H1 (cell line): ENCODE measurements around the gene PHEX. TPM values are rescaled to one million over a fixed set of nuclear protein-coding genes. Genes with fewer than 3 reads are reported as not detected.

ENCODE experiments used
- CTCF ChIA-PET: fragments of 300-600 bp; sonication (Branson Sonifier 250); formaldehyde crosslinking; loops from one replicate; lab custom pipeline; 2021; ENCODE audit not compliant: partially characterized antibody; lab: Charles Lee
- POLR2A ChIA-PET: fragments of 300-600 bp; sonication (Branson Sonifier 250); formaldehyde crosslinking; loops from one replicate; lab custom pipeline; 2021; ENCODE audit warnings: inconsistent platforms; ENCODE audit not compliant: partially characterized antibody; lab: Charles Lee
- DNase-seq, 2 experiments: peaks; one replicate each; pipeline versions ENCODE4 v3.0.0 to v3.0.0-alpha.2; 2010 to 2022; ENCODE audit warnings: low spot score in 2 of 2, low read depth in 1 of 2, mixed read lengths in 1 of 2
- FAIRE-seq: peaks from 2 replicates; lab custom pipeline; 2011; peaks lifted over from hg19 to GRCh38; lab: Jason Lieb, UNC
- H2AFZ ChIP-seq: 2 replicates; pipeline ENCODE4 v1.8.1; 2012; ENCODE audit warnings: low read length, inconsistent platforms
- H2AK5ac ChIP-seq: 2 replicates; pipeline ENCODE4 v1.6.1; 2013; ENCODE audit warnings: low read depth, low read length
- H2BK120ac ChIP-seq: replicated peaks from 2 replicates; pipeline ENCODE3; 2013; ENCODE audit warnings: low read depth, low read length, inconsistent platforms
- H2BK12ac ChIP-seq: 2 replicates; pipeline ENCODE4 v1.6.1; 2013; ENCODE audit warnings: low read depth, low read length
- H2BK15ac ChIP-seq: 2 replicates; pipeline ENCODE4 v1.6.1; 2013; ENCODE audit warnings: low read length
- H2BK20ac ChIP-seq: 2 replicates; pipeline ENCODE4 v1.6.1; 2013; ENCODE audit warnings: low read length
- H2BK5ac ChIP-seq: 2 replicates; pipeline ENCODE4 v1.6.1; 2013; ENCODE audit warnings: low read depth, low read length
- H3K14ac ChIP-seq: 2 replicates; pipeline ENCODE4 v1.6.1; 2013; ENCODE audit warnings: inconsistent platforms; ENCODE audit not compliant: insufficient read length
- H3K18ac ChIP-seq: 2 replicates; pipeline ENCODE4 v1.6.1; 2013; ENCODE audit warnings: low read length; ENCODE audit errors: extremely low read depth
- H3K23ac ChIP-seq: 2 replicates; pipeline ENCODE4 v1.6.1; 2013; ENCODE audit warnings: inconsistent platforms; ENCODE audit not compliant: insufficient read length
- H3K23me2 ChIP-seq: 2 replicates; pipeline ENCODE4 v1.6.1; 2013; ENCODE audit warnings: low read depth, low read length
- H3K27ac ChIP-seq: 2 replicates; pipeline ENCODE4 v1.6.1; 2011; ENCODE audit warnings: low read depth, low read length, inconsistent platforms
- H3K27me3 ChIP-seq, 4 experiments: replicated peaks in 1 of 4; 1 replicate in 1 of 4; 2 replicates in 3 of 4; pipeline versions ENCODE4 v1.6.1 to v1.8.1; 2011 to 2013; ENCODE audit warnings: low read length in 3 of 4, mild to moderate bottlenecking in 3 of 4, inconsistent platforms in 2 of 4, mixed read lengths in 2 of 4, moderate library complexity in 1 of 4; ENCODE audit not compliant: control insufficient read depth in 3 of 4, insufficient read depth in 3 of 4; ENCODE audit errors: extremely low read depth in 1 of 4
- H3K36me3 ChIP-seq, 4 experiments: 2 replicates each; pipeline versions ENCODE4 v1.6.1 to v1.8.1; 2011 to 2013; ENCODE audit warnings: mild to moderate bottlenecking in 4 of 4, low read length in 3 of 4, moderate library complexity in 2 of 4, control low read depth in 1 of 4, inconsistent platforms in 1 of 4; ENCODE audit not compliant: insufficient read depth in 4 of 4, control insufficient read depth in 2 of 4
- H3K4ac ChIP-seq: replicated peaks from 2 replicates; pipeline ENCODE3; 2013; ENCODE audit warnings: low read length, low read depth, mixed read lengths, inconsistent platforms; ENCODE audit not compliant: insufficient read length
- H3K4me1 ChIP-seq, 4 experiments: replicated peaks in 1 of 4; 1 replicate in 1 of 4; 2 replicates in 3 of 4; pipeline versions ENCODE4 v1.6.1 to v1.8.1; 2011 to 2013; ENCODE audit warnings: low read length in 3 of 4, inconsistent platforms in 2 of 4, mixed read lengths in 1 of 4; ENCODE audit not compliant: insufficient read depth in 4 of 4, control insufficient read depth in 3 of 4
- H3K4me2 ChIP-seq, 2 experiments: 2 replicates each; pipeline versions ENCODE4 v1.6.1 to v1.8.1; 2011 to 2013; ENCODE audit warnings: low read depth in 2 of 2, low read length in 2 of 2, control low read depth in 1 of 2, inconsistent platforms in 1 of 2, mild to moderate bottlenecking in 1 of 2; ENCODE audit not compliant: insufficient read depth in 1 of 2
- H3K4me3 ChIP-seq, 4 experiments: fragments of 200-600, 300-600 bp in 1 of 4; sonication (generic), shearing (Covaris generic), sonication (Bioruptor Twin) in 1 of 4; 2 replicates each; pipeline versions ENCODE4 v1.5.1 to v1.8.1; 2011 to 2016; ENCODE audit warnings: low read length in 4 of 4, low read depth in 3 of 4, control low read depth in 2 of 4, inconsistent platforms in 2 of 4, mild to moderate bottlenecking in 2 of 4, mixed read lengths in 1 of 4, moderate library complexity in 1 of 4; ENCODE audit not compliant: insufficient read depth in 2 of 4; ENCODE audit errors: extremely low read depth in 1 of 4
- H3K56ac ChIP-seq: replicated peaks from 2 replicates; pipeline ENCODE3; 2013; ENCODE audit warnings: low read depth, mild to moderate bottlenecking, mixed read lengths, low read length, inconsistent platforms; ENCODE audit not compliant: insufficient read length
- H3K79me1 ChIP-seq: 2 replicates; pipeline ENCODE4 v1.6.1; 2013; ENCODE audit warnings: low read depth, low read length, control low read depth
- H3K79me2 ChIP-seq, 2 experiments: 2 replicates each; pipeline versions ENCODE4 v1.6.1 to v1.8.1; 2012 to 2013; ENCODE audit warnings: low read length in 2 of 2, mild to moderate bottlenecking in 2 of 2, inconsistent platforms in 1 of 2; ENCODE audit not compliant: insufficient read depth in 2 of 2, control insufficient read depth in 1 of 2
- H3K9ac ChIP-seq, 4 experiments: replicated peaks in 1 of 4; 1 replicate in 1 of 4; 2 replicates in 3 of 4; pipeline versions ENCODE4 v1.6.1 to v1.8.1; 2011 to 2013; ENCODE audit warnings: low read depth in 3 of 4, low read length in 3 of 4, control low read depth in 2 of 4, mild to moderate bottlenecking in 2 of 4, moderate library complexity in 2 of 4, inconsistent platforms in 1 of 4; ENCODE audit errors: extremely low read depth in 1 of 4
- H3K9me3 ChIP-seq, 2 experiments: 2 replicates each; pipeline versions ENCODE4 v1.6.1 to v1.8.1; 2012 to 2013; ENCODE audit warnings: mild to moderate bottlenecking in 2 of 2, moderate library complexity in 2 of 2, control low read depth in 1 of 2, inconsistent platforms in 1 of 2, low read depth in 1 of 2, low read length in 1 of 2, mixed read lengths in 1 of 2; ENCODE audit not compliant: insufficient read depth in 2 of 2
- H4K20me1 ChIP-seq, 2 experiments: replicated peaks in 1 of 2; 2 replicates each; pipeline versions ENCODE3 to v1.8.1; 2011 to 2013; ENCODE audit warnings: inconsistent platforms in 2 of 2, low read length in 2 of 2, mild to moderate bottlenecking in 1 of 2; ENCODE audit not compliant: insufficient read depth in 2 of 2, control insufficient read depth in 1 of 2
- H4K5ac ChIP-seq: 2 replicates; pipeline ENCODE4 v1.6.1; 2013; ENCODE audit warnings: low read length, low read depth, mixed read lengths, inconsistent platforms; ENCODE audit not compliant: insufficient read length
- H4K8ac ChIP-seq: 2 replicates; pipeline ENCODE4 v1.8.0; 2013; ENCODE audit warnings: mild to moderate bottlenecking, moderate library complexity, low read length, inconsistent platforms; ENCODE audit not compliant: insufficient read depth; ENCODE audit errors: extremely low read depth
- H4K91ac ChIP-seq: replicated peaks from 2 replicates; pipeline ENCODE3; 2013; ENCODE audit warnings: low read length, mixed read lengths, inconsistent platforms; ENCODE audit not compliant: insufficient read length
- ASH2L ChIP-seq: fragments of 200-600, 300-600 bp; sonication (generic); IDR thresholded peaks from one replicate; pipeline ENCODE4 v1.7.1; 2017; ENCODE audit warnings: low read length
- BACH1 ChIP-seq: IDR thresholded peaks from 2 replicates; pipeline ENCODE4 v1.6.1; 2012; ENCODE audit warnings: low read length, improper control_type of control experiment
- CBX5 ChIP-seq: fragments of 300-800, 300-1000 bp; sonication (generic); IDR thresholded peaks from 2 replicates; pipeline ENCODE4 v1.7.1; 2016; ENCODE audit warnings: antibody characterized with exemption, low read length, low read depth
- CEBPB ChIP-seq: IDR thresholded peaks from 2 replicates; pipeline ENCODE4 v1.6.1; 2012; ENCODE audit warnings: low read depth, low read length
- CHD2 ChIP-seq: IDR thresholded peaks from 2 replicates; pipeline ENCODE4 v1.6.1; 2012; ENCODE audit warnings: low read length, improper control_type of control experiment
- EGR1 ChIP-seq: IDR thresholded peaks from 2 replicates; pipeline ENCODE4 v1.6.1; 2011; ENCODE audit warnings: low read depth, low read length, borderline replicate concordance
- EZH2 ChIP-seq: fragments of 200-600 bp; sonication (generic); IDR thresholded peaks from 2 replicates; pipeline ENCODE4 v1.7.1; 2012; ENCODE audit warnings: low read depth, mild to moderate bottlenecking, moderate library complexity, low read length, inconsistent platforms; ENCODE audit not compliant: severe bottlenecking
- GABPA ChIP-seq: IDR thresholded peaks from 2 replicates; pipeline ENCODE4 v1.6.1; 2011; ENCODE audit warnings: mild to moderate bottlenecking, low read length, moderate library complexity, borderline replicate concordance; ENCODE audit not compliant: insufficient read depth
- HDAC6 ChIP-seq: IDR thresholded peaks from one replicate; pipeline ENCODE4 v1.7.1; 2012; ENCODE audit warnings: low read depth, mild to moderate bottlenecking, inconsistent platforms, low read length, moderate library complexity
- MAFK ChIP-seq: IDR thresholded peaks from 2 replicates; pipeline ENCODE4 v1.6.1; 2012; ENCODE audit warnings: low read depth, mild to moderate bottlenecking, improper control_type of control experiment, low read length
- NRF1 ChIP-seq: IDR thresholded peaks from 2 replicates; pipeline ENCODE4 v1.6.1; 2011; ENCODE audit warnings: mild to moderate bottlenecking, low read depth, low read length, improper control_type of control experiment
- RAD21 ChIP-seq, 2 experiments: IDR thresholded peaks in 1 of 2; conservative IDR thresholded peaks in 1 of 2; 2 replicates each; pipeline ENCODE4 v1.6.1; 2011; ENCODE audit warnings: low read depth in 2 of 2, low read length in 2 of 2, improper control_type of control experiment in 1 of 2, inconsistent platforms in 1 of 2, mild to moderate bottlenecking in 1 of 2, moderate library complexity in 1 of 2
- RBBP5 ChIP-seq: IDR thresholded peaks from 2 replicates; pipeline ENCODE4 v1.7.1; 2012; ENCODE audit warnings: low read depth, mild to moderate bottlenecking, inconsistent platforms, low read length, moderate library complexity, borderline replicate concordance
- SIX5 ChIP-seq: IDR thresholded peaks from 2 replicates; pipeline ENCODE4 v1.6.1; 2011; ENCODE audit warnings: mild to moderate bottlenecking, low read depth, low read length
- SP1 ChIP-seq: IDR thresholded peaks from 2 replicates; pipeline ENCODE4 v1.6.1; 2011; ENCODE audit warnings: low read depth, low read length
- SP2 ChIP-seq: IDR thresholded peaks from 2 replicates; pipeline ENCODE4 v1.6.1; 2012; ENCODE audit warnings: mild to moderate bottlenecking, low read length, inconsistent platforms
- WGBS, 2 experiments: shearing (Covaris generic) in 1 of 2; methylation state at CpG; one replicate each; pipeline versions ENCODE4 v1.1.6 to v1.1.7; 2013 to 2015; ENCODE audit warnings: low lambda C conversion rate in 2 of 2, mixed read lengths in 2 of 2, inconsistent platforms in 1 of 2, low coverage in 1 of 2, missing lambda C conversion rate in 1 of 2; ENCODE audit not compliant: insufficient replicate concordance in 2 of 2, insufficient coverage in 1 of 2, insufficient read length in 1 of 2; ENCODE audit errors: extremely low coverage in 1 of 2, missing lambda C conversion rate in 1 of 2; 5-methylcytosine and 5-hydroxymethylcytosine counted together
- polyA plus RNA-seq, 7 experiments: library from polyadenylated mRNA; depleted of rRNA in 3 of 7; stranded (reverse) in 5 of 7; unstranded in 2 of 7; fragments of >200 nt in 5 of 7; fragments of 200-250 nt in 2 of 7; gene quantifications; 1 replicate in 5 of 7; 2 replicates in 1 of 7; 4 replicates in 1 of 7; pipeline versions ENCODE4 v1.2.1 to v1.2.3, GENCODE V29; 2011 to 2013; ENCODE audit warnings: missing spikeins in 2 of 7, mixed read lengths in 2 of 7
- total RNA-seq: library from RNA; stranded (reverse); fragmentation: NEBNext Ultra II Directional; extraction: Animal tissue kit (Norgen Biotek cat#: 25700); gene quantifications from 2 replicates; pipeline ENCODE4 v1.2.1, GENCODE V29; 2021

PHEX gene
- total and polyA plus RNA-seq, 2 of the 8 experiments (the other 6 are each of a cell fraction or from before 2014, with no cell fraction given), result 0.03 to 0.11 TPM

- CTCF ChIA-PET, result interaction anchor here (0.6 kb wide), 1 partner anchor 15 kb away, joined by 3 read pairs; no protein-coding TSS in a partner anchor
- no peak overlapping the region for H2BK5ac ChIP-seq
- H4K20me1 ChIP-seq, result no peaks in the 10 kb centered on the region
- 97% methylated on average over 2 of the region's 2 CpGs; no CpG with 5 or more reads in 1 of the 2 experiments for WGBS, 2 experiments
- no peak overlapping the region for H3K4me3 ChIP-seq
- no peaks in the 10 kb centered on the region for H3K79me1 ChIP-seq
- no peak overlapping the region for H3K23ac ChIP-seq
- H2AK5ac ChIP-seq, result no peak overlapping the region
- H2AFZ ChIP-seq, result no peak overlapping the region
- H2BK12ac ChIP-seq, result no peak overlapping the region
- H3K79me2 ChIP-seq, result no peaks in the 10 kb centered on the region
- H4K5ac ChIP-seq, result no peak overlapping the region
- no peak overlapping the region for H3K18ac ChIP-seq
- no peaks in the 10 kb centered on the region for H3K23me2 ChIP-seq
- TF ChIP-seq GABPA, result no peak
- no peak for TF ChIP-seq EZH2
- TF ChIP-seq MAFK, result no peak
- TF ChIP-seq HDAC6, result no peak
- no peak for TF ChIP-seq NRF1
- TF ChIP-seq SP2, result no peak
- TF ChIP-seq ASH2L, result no peak
- TF ChIP-seq SIX5, result no peak
- TF ChIP-seq SP1, result no peak
- no peak for TF ChIP-seq BACH1
- no peak for TF ChIP-seq CHD2
- TF ChIP-seq EGR1, result no peak
- no peak for TF ChIP-seq RBBP5
- no peak for TF ChIP-seq CEBPB
- no peak for TF ChIP-seq RAD21 (IDR thresholded peaks at IDR 0.05 in 1 of 2, conservative IDR thresholded peaks at IDR 0.05 in 1 of 2; ENCODE audit: low read depth in 2 of 2, low read length in 2 of 2)
- no peak for TF ChIP-seq CBX5
- TF ChIP-seq, all 59 proteins: peak for 0
- Histone ChIP-seq H3K9me3 (no peaks in the 10 kb centered on the region; a peak in 1 of 4 replicates), H3K9ac (no peak overlapping the region), H3K4me2 (no peak overlapping the region), H4K8ac (no peak overlapping the region), H3K4ac (no peak overlapping the region), H3K27me3 (no peaks in the 10 kb centered on the region), H4K91ac (no peak overlapping the region), H3K4me1 (peaks cover 0 to 5% (median 0%) of the 10 kb centered on the region in 4 experiments; a peak in 2 of 7 replicates), H3K14ac (no peak overlapping the region), H3K36me3 (no peaks in the 10 kb centered on the region), H3K56ac (no peak overlapping the region), H2BK20ac (no peak overlapping the region), H2BK120ac (no peak overlapping the region), H2BK15ac (no peak overlapping the region), H3K27ac (no peak overlapping the region)
- DNase-seq (no peak), FAIRE-seq (no peak)
- POLR2A ChIA-PET, result no interaction called here
Observed at GRCh38 chrX:22220941-22221340, 188.8 kb downstream of the PHEX start.
